IPS-18c (cell line): ENCODE results near the gene TSG101.

ENCODE experiments used
- H3K4me3 ChIP-seq: 2 replicates; pipeline ENCODE4 v1.7.0; 2013; ENCODE audit warnings: low read depth, mild to moderate bottlenecking, low read length, moderate library complexity; ENCODE audit not compliant: insufficient read depth
- H3K9me3 ChIP-seq: one replicate; pipeline ENCODE4 v1.6.1; 2013; ENCODE audit warnings: mild to moderate bottlenecking, low read length, moderate library complexity; ENCODE audit not compliant: control insufficient read depth, insufficient read depth

Gene TSG101

GRCh38 chr11:18526521-18527296 is at the start of gene TSG101:
TSG101 (minus strand) TSS chr11:18526942; CDS start chr11:18526816, 126 bp downstream.
- H3K4me3 ChIP-seq, result peak within 1 kb of the TSS; percentile 76

GRCh38 chr11:18575361-18575760 is 48.6 kb upstream of the TSG101 start:
- Histone ChIP-seq H3K4me3 (no peak overlapping the region), H3K9me3 (no peaks in the 10 kb centered on the region)

More at GRCh38 chr11:18526521-18527296, at the start of gene TSG101:
- H3K9me3 ChIP-seq, result no peaks in the 10 kb centered on the region

GRCh38 chr11:18567081-18567480 is 40.3 kb upstream of the TSG101 start:
- H3K9me3 ChIP-seq, result no peaks in the 10 kb centered on the region
- H3K4me3 ChIP-seq, result no peak overlapping the region

- Histone ChIP-seq H3K9me3 (no peaks in the 10 kb centered on the region), H3K4me3 (no peak overlapping the region)
These were observed 39.7 kb upstream of the TSG101 start for GRCh38 chr11:18566406-18566805.

- Histone ChIP-seq H3K9me3 (no peaks in the 10 kb centered on the region), H3K4me3 (no peak overlapping the region)
These were observed 37.4 kb upstream of the TSG101 start for GRCh38 chr11:18564149-18564548.

GRCh38 chr11:18563090-18563730 is 36.5 kb upstream of the TSG101 start:
- no peak overlapping the region for H3K4me3 ChIP-seq
- H3K9me3 ChIP-seq, result no peaks in the 10 kb centered on the region

- no peaks in the 10 kb centered on the region for H3K9me3 ChIP-seq
- no peak overlapping the region for H3K4me3 ChIP-seq
These were observed 21.3 kb upstream of the TSG101 start for GRCh38 chr11:18548001-18548400.

- Histone ChIP-seq H3K9me3 (no peaks in the 10 kb centered on the region), H3K4me3 (no peak overlapping the region)
These were observed 13.7 kb upstream of the TSG101 start for GRCh38 chr11:18540207-18541009.

- H3K9me3 ChIP-seq, result no peaks in the 10 kb centered on the region
- H3K4me3 ChIP-seq, result no peak overlapping the region
These were observed 9.5 kb upstream of the TSG101 start for GRCh38 chr11:18536209-18536608.

GRCh38 chr11:18534245-18534644 is 7.5 kb upstream of the TSG101 start:
- Histone ChIP-seq H3K9me3 (no peaks in the 10 kb centered on the region), H3K4me3 (no peak overlapping the region)

GRCh38 chr11:18533365-18533764 is 6.6 kb upstream of the TSG101 start:
- Histone ChIP-seq H3K9me3 (no peaks in the 10 kb centered on the region), H3K4me3 (no peak overlapping the region)

GRCh38 chr11:18527512-18527911 is 770 bp upstream of the TSG101 start:
- Histone ChIP-seq H3K9me3 (no peaks in the 10 kb centered on the region), H3K4me3 (peak overlapping the region; percentile 76)

GRCh38 chr11:18526130-18526520 is 617 bp downstream of the TSG101 start:
- no peaks in the 10 kb centered on the region for H3K9me3 ChIP-seq
- H3K4me3 ChIP-seq, result peak overlapping the region; percentile 76

GRCh38 chr11:18524248-18524647 is 2.5 kb downstream of the TSG101 start:
- Histone ChIP-seq H3K4me3 (no peak overlapping the region), H3K9me3 (no peaks in the 10 kb centered on the region)

GRCh38 chr11:18523084-18523483 is 3.7 kb downstream of the TSG101 start:
- H3K4me3 ChIP-seq, result no peak overlapping the region

GRCh38 chr11:18522388-18522787 is 4.4 kb downstream of the TSG101 start:
- no peaks in the 10 kb centered on the region for H3K9me3 ChIP-seq
- no peak overlapping the region for H3K4me3 ChIP-seq

More at GRCh38 chr11:18523084-18523483, 3.7 kb downstream of the TSG101 start:
- no peaks in the 10 kb centered on the region for H3K9me3 ChIP-seq

- H3K9me3 ChIP-seq, result no peaks in the 10 kb centered on the region
- H3K4me3 ChIP-seq, result no peak overlapping the region
These were observed 5.6 kb downstream of the TSG101 start for GRCh38 chr11:18521122-18521521.

GRCh38 chr11:18502352-18502751 is 24.4 kb downstream of the TSG101 start:
- Histone ChIP-seq H3K9me3 (no peaks in the 10 kb centered on the region), H3K4me3 (no peak overlapping the region)
